ENCODE data around the gene ALK. TPM values are rescaled to one million over a fixed set of nuclear protein-coding genes. Genes with fewer than 3 reads are reported as not detected.

Gene ALK
- total RNA-seq, 6 donors from 2014 or later = 0.17 to 2.1 (median 0.35) TPM

DNA sequence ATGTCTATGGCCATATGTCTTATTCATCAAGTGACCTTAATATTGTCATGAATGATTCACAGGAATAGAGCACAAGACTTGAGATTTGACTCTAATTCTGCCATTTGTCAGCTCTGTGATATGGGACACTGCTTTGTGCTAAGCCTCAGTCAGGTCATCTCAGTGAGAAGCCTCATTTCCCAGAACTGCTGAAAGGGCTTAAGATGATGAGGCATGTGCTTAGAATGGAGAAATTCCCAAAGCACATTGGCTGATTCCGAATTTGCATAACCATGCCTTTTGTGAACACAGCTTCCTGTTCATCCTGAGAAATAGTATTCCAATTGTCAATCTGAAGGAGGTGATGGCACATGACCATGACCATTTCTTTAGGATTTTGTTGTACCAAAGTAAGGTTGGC lies 218.1 kb downstream of the ALK start:
- ATAC-seq (ENCODE audit: low FRiP score in 2 of 2) (no peak), DNase-seq (no peak)
- no peak for TF ChIP-seq POLR2AphosphoS5 (IDR thresholded peaks at IDR 0.05)
- no peak for TF ChIP-seq EP300 (IDR thresholded peaks at IDR 0.05)
- TF ChIP-seq, protein P1, sequence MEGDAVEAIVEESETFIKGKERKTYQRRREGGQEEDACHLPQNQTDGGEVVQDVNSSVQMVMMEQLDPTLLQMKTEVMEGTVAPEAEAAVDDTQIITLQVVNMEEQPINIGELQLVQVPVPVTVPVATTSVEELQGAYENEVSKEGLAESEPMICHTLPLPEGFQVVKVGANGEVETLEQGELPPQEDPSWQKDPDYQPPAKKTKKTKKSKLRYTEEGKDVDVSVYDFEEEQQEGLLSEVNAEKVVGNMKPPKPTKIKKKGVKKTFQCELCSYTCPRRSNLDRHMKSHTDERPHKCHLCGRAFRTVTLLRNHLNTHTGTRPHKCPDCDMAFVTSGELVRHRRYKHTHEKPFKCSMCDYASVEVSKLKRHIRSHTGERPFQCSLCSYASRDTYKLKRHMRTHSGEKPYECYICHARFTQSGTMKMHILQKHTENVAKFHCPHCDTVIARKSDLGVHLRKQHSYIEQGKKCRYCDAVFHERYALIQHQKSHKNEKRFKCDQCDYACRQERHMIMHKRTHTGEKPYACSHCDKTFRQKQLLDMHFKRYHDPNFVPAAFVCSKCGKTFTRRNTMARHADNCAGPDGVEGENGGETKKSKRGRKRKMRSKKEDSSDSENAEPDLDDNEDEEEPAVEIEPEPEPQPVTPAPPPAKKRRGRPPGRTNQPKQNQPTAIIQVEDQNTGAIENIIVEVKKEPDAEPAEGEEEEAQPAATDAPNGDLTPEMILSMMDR (IDR thresholded peaks at IDR 0.05) = no peak
- TF ChIP-seq POLR2A (IDR thresholded peaks at IDR 0.05) = no peak
- H3K4me3 ChIP-seq = no peak overlapping the region
- no peak overlapping the region for H3K27ac ChIP-seq
- 82 to 83% methylated on average over 1 of the region's 1 CpG for WGBS, 2 donors
- H3K36me3 ChIP-seq = no peaks in the 10 kb centered on the region
- no peaks in the 10 kb centered on the region for H3K9me3 ChIP-seq
- no peaks in the 10 kb centered on the region for H3K27me3 ChIP-seq
- no peaks in the 10 kb centered on the region for H3K4me1 ChIP-seq

DNA sequence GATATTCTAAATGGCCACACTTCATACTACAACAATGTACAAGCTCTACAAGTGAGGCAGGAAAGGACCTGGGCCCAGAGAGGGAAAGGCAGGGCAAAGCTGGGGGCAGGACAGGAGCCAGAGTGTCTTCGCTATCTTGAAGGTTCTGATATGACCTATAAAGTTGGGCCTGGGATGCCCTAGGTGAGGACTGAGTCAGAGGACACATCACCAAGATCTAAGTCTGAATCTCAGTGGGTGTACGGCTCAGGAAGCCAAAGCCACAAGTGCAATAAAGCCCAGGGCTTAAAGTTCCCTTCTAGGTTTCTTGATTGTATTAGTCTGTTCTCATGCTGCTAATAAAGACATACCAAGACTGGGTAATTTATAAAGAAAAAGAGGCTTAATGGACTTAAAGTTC lies 219.1 kb downstream of the ALK start:
- H3K36me3 ChIP-seq = no peaks in the 10 kb centered on the region
- no peaks in the 10 kb centered on the region for H3K27me3 ChIP-seq
- DNase-seq (no peak), ATAC-seq (ENCODE audit: low FRiP score in 2 of 2) (no peak)
- TF ChIP-seq POLR2AphosphoS5 (IDR thresholded peaks at IDR 0.05) = no peak
- no peak for TF ChIP-seq POLR2A (IDR thresholded peaks at IDR 0.05)
- TF ChIP-seq, protein P1 (IDR thresholded peaks at IDR 0.05) = no peak
- no peak overlapping the region for H3K27ac ChIP-seq
- WGBS, 2 donors = 81 to 87% methylated on average over 2 of the region's 2 CpGs
- H3K4me3 ChIP-seq = no peak overlapping the region
- no peaks in the 10 kb centered on the region for H3K4me1 ChIP-seq
- H3K9me3 ChIP-seq = no peaks in the 10 kb centered on the region

DNA sequence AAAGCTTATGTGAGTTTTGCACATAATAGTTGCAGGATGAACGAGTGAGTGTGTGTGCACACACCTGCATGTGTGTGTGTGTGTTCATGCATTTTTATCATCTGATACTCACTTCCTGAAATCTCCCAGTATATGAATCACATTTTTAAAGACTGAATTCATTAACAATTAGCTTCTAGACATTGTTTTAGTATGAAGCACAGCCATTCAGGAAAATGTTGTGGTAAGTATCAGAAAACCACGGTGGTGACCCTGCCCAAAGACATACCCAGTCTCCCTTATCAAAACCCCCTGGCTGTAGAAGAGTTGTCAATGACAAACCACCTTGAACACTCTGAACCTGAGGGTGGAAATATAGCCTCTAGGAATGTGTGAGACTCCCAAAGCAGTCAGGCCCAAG lies 220.8 kb downstream of the ALK start:
- no peak for ATAC-seq (ENCODE audit: low FRiP score in 2 of 2)
- Histone ChIP-seq H3K27me3 (no peaks in the 10 kb centered on the region), H3K36me3 (no peaks in the 10 kb centered on the region), H3K27ac (no peak overlapping the region), H3K4me1 (no peaks in the 10 kb centered on the region), H3K9me3 (no peaks in the 10 kb centered on the region), H3K4me3 (no peak overlapping the region)
- WGBS, 2 donors = 76 to 77% methylated on average over 2 of the region's 2 CpGs
- TF ChIP-seq POLR2A (IDR thresholded peaks at IDR 0.05) (no peak), POLR2AphosphoS5 (IDR thresholded peaks at IDR 0.05) (no peak), EP300 (IDR thresholded peaks at IDR 0.05) (no peak)
- TF ChIP-seq, protein P1 (IDR thresholded peaks at IDR 0.05) = no peak
- no peak for DNase-seq

DNA sequence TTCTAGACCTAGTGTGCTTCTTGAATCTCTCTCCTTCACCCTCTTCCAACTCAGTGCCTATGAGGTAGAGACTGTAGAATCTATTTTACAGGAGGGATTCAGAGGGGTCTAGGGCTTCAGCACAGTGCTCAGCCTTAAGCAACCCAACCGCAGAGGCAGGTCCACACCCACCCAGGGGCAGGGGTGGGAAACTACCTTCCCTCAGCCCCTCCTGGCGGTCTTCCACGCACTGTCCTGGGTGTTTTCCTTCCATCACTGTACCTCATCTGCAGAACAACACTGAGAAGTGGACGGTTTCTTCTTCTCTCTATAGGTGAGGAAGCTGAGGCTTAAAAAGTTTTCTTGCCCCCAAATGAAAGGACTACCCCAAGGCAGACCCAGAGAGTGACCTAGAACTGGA lies 222.3 kb downstream of the ALK start:
- no peaks in the 10 kb centered on the region for H3K36me3 ChIP-seq
- TF ChIP-seq EP300 (IDR thresholded peaks at IDR 0.05) (no peak), POLR2AphosphoS5 (IDR thresholded peaks at IDR 0.05) (no peak), POLR2A (IDR thresholded peaks at IDR 0.05) (no peak)
- TF ChIP-seq, protein P1 (IDR thresholded peaks at IDR 0.05) = no peak
- no peaks in the 10 kb centered on the region for H3K9me3 ChIP-seq
- no peak overlapping the region for H3K4me3 ChIP-seq
- H3K27ac ChIP-seq = no peak overlapping the region
- 71 to 90% methylated on average over 2 to 4 of the region's 4 CpGs for WGBS, 2 donors
- ATAC-seq (ENCODE audit: low FRiP score in 2 of 2) (peak in 1 of 2 donors; percentile 52), DNase-seq (no peak)
- no peaks in the 10 kb centered on the region for H3K4me1 ChIP-seq
- H3K27me3 ChIP-seq = no peaks in the 10 kb centered on the region

DNA sequence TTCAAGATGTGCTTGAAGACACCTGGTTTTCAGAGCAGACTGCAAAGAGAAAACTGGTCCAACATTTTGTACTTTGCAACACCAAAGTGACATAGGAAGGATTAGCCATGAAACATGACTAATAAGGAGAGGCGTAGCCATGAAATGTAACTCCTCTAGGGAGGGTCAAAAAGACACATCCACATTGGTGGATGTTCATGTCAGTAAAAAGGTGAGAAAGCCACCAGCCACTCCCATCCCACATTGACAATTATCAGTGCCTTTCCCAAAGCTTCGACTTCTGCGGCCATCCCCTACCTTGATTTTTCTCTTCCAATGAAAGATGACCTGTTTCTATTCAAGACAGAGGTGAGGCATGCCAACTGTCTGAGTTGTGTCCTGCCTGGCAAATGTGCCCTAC lies 223.2 kb downstream of the ALK start:
- WGBS, 2 donors = 96 to 98% methylated on average over 3 of the region's 3 CpGs

More for the DNA sequence above, 223.2 kb downstream of the ALK start:
- no peaks in the 10 kb centered on the region for H3K27me3 ChIP-seq
- H3K9me3 ChIP-seq = no peaks in the 10 kb centered on the region
- no peaks in the 10 kb centered on the region for H3K4me1 ChIP-seq
- TF ChIP-seq POLR2AphosphoS5 (IDR thresholded peaks at IDR 0.05) (no peak), POLR2A (IDR thresholded peaks at IDR 0.05) (no peak), EP300 (IDR thresholded peaks at IDR 0.05) (no peak)
- TF ChIP-seq, protein P1 (IDR thresholded peaks at IDR 0.05) = no peak
- no peak overlapping the region for H3K4me3 ChIP-seq
- no peaks in the 10 kb centered on the region for H3K36me3 ChIP-seq
- DNase-seq = no peak
- no peak for ATAC-seq (ENCODE audit: low FRiP score in 2 of 2)
- H3K27ac ChIP-seq = no peak overlapping the region
